ENCODE data around the gene CLEC2L. TPM values are rescaled to one million over a fixed set of nuclear protein-coding genes. Genes with fewer than 3 reads are reported as not detected.

The CLEC2L gene
- total and polyA plus RNA-seq, 2 experiments from 2014 or later = not detected

DNA sequence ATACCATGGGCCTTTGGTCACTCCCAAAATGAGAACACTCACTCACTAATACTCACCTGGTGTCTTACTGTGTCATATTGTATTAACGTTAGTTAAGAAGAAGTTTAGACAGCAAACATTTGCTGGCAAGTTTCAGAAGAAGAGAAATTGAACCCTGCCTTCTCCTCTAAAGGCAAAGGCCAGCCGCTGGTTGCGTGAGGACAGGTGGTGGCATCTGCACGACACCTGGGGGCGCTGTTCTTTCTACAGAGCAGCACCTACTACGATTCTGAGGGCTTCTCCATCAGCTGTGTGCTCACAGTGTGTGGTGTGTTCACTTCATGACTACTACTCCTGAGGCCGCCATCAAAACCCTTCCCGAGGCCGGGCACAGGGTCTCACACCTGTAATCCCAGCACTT, 17.9 kb upstream of the CLEC2L start:
- in situ Hi-C loops (cut with MboI) = no loop called here
- DNase-seq = peak; percentile 37
- H3K4me3 ChIP-seq = no peak overlapping the region

DNA sequence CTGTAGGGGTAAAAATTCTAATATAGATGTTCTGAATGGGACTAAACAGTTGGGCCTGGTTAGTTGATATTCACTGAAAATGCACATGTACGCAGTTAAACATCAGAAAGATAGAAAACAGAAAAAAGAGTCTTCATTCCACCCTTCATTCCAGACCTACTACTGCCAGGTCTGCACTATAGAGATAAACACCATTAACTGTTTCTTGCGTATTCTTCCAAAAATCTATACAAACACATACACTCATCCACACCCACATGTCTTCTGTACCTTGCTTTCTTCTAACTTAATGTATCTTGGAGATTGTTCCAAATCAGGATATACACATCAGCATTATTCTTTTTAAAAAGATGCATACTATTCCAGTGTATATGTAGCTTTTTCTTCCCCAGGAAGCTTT, 13.9 kb upstream of the CLEC2L start:
- H3K27me3 ChIP-seq (replicated peaks; ENCODE audit: insufficient read depth) = 0 out of 2 replicates have a peak, but pooled peaks cover 2% of the 10 kb centered on the region
- H3K27ac ChIP-seq = no peak overlapping the region
- H3K4me2 ChIP-seq (ENCODE audit: unreplicated experiment) = no peak overlapping the region
- no peak for DNase-seq
- TF ChIP-seq EZH2 (IDR thresholded peaks at IDR 0.05; ENCODE audit: insufficient read depth, poor library complexity, severe bottlenecking) (no peak), EZH2phosphoT487 (IDR thresholded peaks at IDR 0.05; ENCODE audit: insufficient read depth, low read depth) (no peak)
- no peaks in the 10 kb centered on the region for H4K20me1 ChIP-seq (ENCODE audit: insufficient read depth)
- no peak overlapping the region for H3K9ac ChIP-seq
- no peaks in the 10 kb centered on the region for H3F3A ChIP-seq (ENCODE audit: insufficient read depth)
- H3K9me2 ChIP-seq (ENCODE audit: insufficient read depth) = no peaks in the 10 kb centered on the region
- in situ Hi-C loops (cut with MboI) = no loop called here
- H2AFZ ChIP-seq = no peak overlapping the region
- no peaks in the 10 kb centered on the region for H3K79me2 ChIP-seq (ENCODE audit: insufficient read depth)
- 82 to 87% methylated on average over 2 of the region's 2 CpGs for WGBS, 2 experiments (ENCODE audit: low coverage in 1 of 2, low lambda C conversion rate in 2 of 2, missing lambda C conversion rate in 2 of 2)
- no peaks in the 10 kb centered on the region for H3K9me3 ChIP-seq (ENCODE audit: low read depth)
- H3K36me3 ChIP-seq (ENCODE audit: low read depth) = no peaks in the 10 kb centered on the region
- no peaks in the 10 kb centered on the region for H3K4me1 ChIP-seq (ENCODE audit: insufficient read depth)
- H3K4me3 ChIP-seq = no peak overlapping the region

More for the DNA sequence above, 17.9 kb upstream of the CLEC2L start:
- TF ChIP-seq EZH2phosphoT487 (IDR thresholded peaks at IDR 0.05; ENCODE audit: insufficient read depth, low read depth) (no peak), EZH2 (IDR thresholded peaks at IDR 0.05; ENCODE audit: insufficient read depth, poor library complexity, severe bottlenecking) (no peak)
- H3K9me3 ChIP-seq (ENCODE audit: low read depth) = no peaks in the 10 kb centered on the region
- no peaks in the 10 kb centered on the region for H3K36me3 ChIP-seq (ENCODE audit: low read depth)
- WGBS, 2 experiments (ENCODE audit: low coverage in 1 of 2, low lambda C conversion rate in 2 of 2, missing lambda C conversion rate in 2 of 2) = 63 to 66% methylated on average over 9 of the region's 9 CpGs
- H3K27ac ChIP-seq = no peak overlapping the region
- H3K9ac ChIP-seq = no peak overlapping the region
- no peaks in the 10 kb centered on the region for H3K79me2 ChIP-seq (ENCODE audit: insufficient read depth)
- H3K4me2 ChIP-seq (ENCODE audit: unreplicated experiment) = no peak overlapping the region
- H3F3A ChIP-seq (ENCODE audit: insufficient read depth) = no peaks in the 10 kb centered on the region
- no peaks in the 10 kb centered on the region for H3K4me1 ChIP-seq (ENCODE audit: insufficient read depth)
- H3K9me2 ChIP-seq (ENCODE audit: insufficient read depth) = no peaks in the 10 kb centered on the region
- peaks cover 6% of the 10 kb centered on the region; the same call in 1 of the 2 replicates for H3K27me3 ChIP-seq (replicated peaks; ENCODE audit: insufficient read depth)
- H2AFZ ChIP-seq = no peak overlapping the region
- H4K20me1 ChIP-seq (ENCODE audit: insufficient read depth) = no peaks in the 10 kb centered on the region

GRCh38 chr7:139511315-139511714, 12.2 kb upstream of the CLEC2L start:
- no peaks in the 10 kb centered on the region for H3K79me2 ChIP-seq (ENCODE audit: insufficient read depth)
- no peak overlapping the region for H3K27ac ChIP-seq
- WGBS, 2 experiments (ENCODE audit: low coverage in 1 of 2, low lambda C conversion rate in 2 of 2, missing lambda C conversion rate in 2 of 2) = 35 to 38% methylated on average over 5 of the region's 5 CpGs
- H3K27me3 ChIP-seq (replicated peaks; ENCODE audit: insufficient read depth) = no peaks in the 10 kb centered on the region
- no peak overlapping the region for H3K4me2 ChIP-seq (ENCODE audit: unreplicated experiment)
- in situ Hi-C loops (cut with MboI) = no loop called here
- no peak overlapping the region for H2AFZ ChIP-seq
- H3K9me3 ChIP-seq (ENCODE audit: low read depth) = no peaks in the 10 kb centered on the region
- no peak for DNase-seq
- TF ChIP-seq EZH2phosphoT487 (IDR thresholded peaks at IDR 0.05; ENCODE audit: insufficient read depth, low read depth) (no peak), EZH2 (IDR thresholded peaks at IDR 0.05; ENCODE audit: insufficient read depth, poor library complexity, severe bottlenecking) (no peak)
- no peaks in the 10 kb centered on the region for H3K9me2 ChIP-seq (ENCODE audit: insufficient read depth)
- no peak overlapping the region for H3K4me3 ChIP-seq
- H3K36me3 ChIP-seq (ENCODE audit: low read depth) = no peaks in the 10 kb centered on the region
- no peaks in the 10 kb centered on the region for H3K4me1 ChIP-seq (ENCODE audit: insufficient read depth)
- no peaks in the 10 kb centered on the region for H4K20me1 ChIP-seq (ENCODE audit: insufficient read depth)
- H3K9ac ChIP-seq = no peak overlapping the region
- H3F3A ChIP-seq (ENCODE audit: insufficient read depth) = no peaks in the 10 kb centered on the region

DNA sequence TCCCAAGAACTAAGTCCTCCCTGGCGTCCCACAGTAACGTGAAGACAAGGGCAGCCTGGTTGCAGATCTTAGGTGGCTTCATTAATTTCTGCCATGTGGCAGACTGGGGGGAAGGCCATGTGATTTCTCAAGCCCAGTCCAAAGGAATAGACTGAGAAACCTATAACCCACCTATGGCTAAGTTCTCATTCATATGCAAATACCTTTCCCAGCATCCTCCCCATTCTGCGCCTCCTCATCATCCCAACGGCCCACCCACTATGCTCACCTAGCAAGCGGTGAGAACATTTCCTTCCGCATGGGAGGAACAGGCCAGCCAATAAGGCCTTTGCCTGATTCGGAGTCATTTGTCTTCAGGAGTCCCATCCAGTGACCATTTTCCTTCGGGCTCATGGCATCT, 8.2 kb upstream of the CLEC2L start:
- no peak for DNase-seq
- WGBS, 2 experiments (ENCODE audit: low coverage in 1 of 2, low lambda C conversion rate in 2 of 2, missing lambda C conversion rate in 2 of 2) = 73% methylated on average over 8 of the region's 8 CpGs
- no peaks in the 10 kb centered on the region for H3K9me3 ChIP-seq (ENCODE audit: low read depth)

GRCh38 chr7:139521439-139521838, 2.0 kb upstream of the CLEC2L start:
- H3K4me2 ChIP-seq (ENCODE audit: unreplicated experiment) = no peak overlapping the region
- H4K20me1 ChIP-seq (ENCODE audit: insufficient read depth) = no peaks in the 10 kb centered on the region
- H3K4me1 ChIP-seq (ENCODE audit: insufficient read depth) = no peaks in the 10 kb centered on the region
- H3K4me3 ChIP-seq = no peak overlapping the region
- no peaks in the 10 kb centered on the region for H3K79me2 ChIP-seq (ENCODE audit: insufficient read depth)
- DNase-seq = no peak
- no peaks in the 10 kb centered on the region for H3F3A ChIP-seq (ENCODE audit: insufficient read depth)
- no peaks in the 10 kb centered on the region for H3K9me2 ChIP-seq (ENCODE audit: insufficient read depth)
- no peak overlapping the region for H3K9ac ChIP-seq
- TF ChIP-seq EZH2 (IDR thresholded peaks at IDR 0.05; ENCODE audit: insufficient read depth, poor library complexity, severe bottlenecking) (no peak), EZH2phosphoT487 (IDR thresholded peaks at IDR 0.05; ENCODE audit: insufficient read depth, low read depth) (no peak)
- no peaks in the 10 kb centered on the region for H3K36me3 ChIP-seq (ENCODE audit: low read depth)
- no peak overlapping the region for H3K27ac ChIP-seq
- no peaks in the 10 kb centered on the region for H3K9me3 ChIP-seq (ENCODE audit: low read depth)
- no peak overlapping the region for H2AFZ ChIP-seq
- peaks cover 35% of the 10 kb centered on the region for H3K27me3 ChIP-seq (replicated peaks; ENCODE audit: insufficient read depth)
- 0 to 17% methylated on average over 1 of the region's 1 CpG for WGBS, 2 experiments (ENCODE audit: low coverage in 1 of 2, low lambda C conversion rate in 2 of 2, missing lambda C conversion rate in 2 of 2)
- in situ Hi-C loops (cut with MboI) = no loop called here

More for the DNA sequence above, 8.2 kb upstream of the CLEC2L start:
- in situ Hi-C loops (cut with MboI) = no loop called here
- H3K9ac ChIP-seq = no peak overlapping the region
- H3K27me3 ChIP-seq (replicated peaks; ENCODE audit: insufficient read depth) = peaks cover 13% of the 10 kb centered on the region; the same call in 1 of the 2 replicates
- H3K79me2 ChIP-seq (ENCODE audit: insufficient read depth) = no peaks in the 10 kb centered on the region
- H4K20me1 ChIP-seq (ENCODE audit: insufficient read depth) = no peaks in the 10 kb centered on the region
- no peaks in the 10 kb centered on the region for H3K4me1 ChIP-seq (ENCODE audit: insufficient read depth)
- no peak overlapping the region for H3K4me2 ChIP-seq (ENCODE audit: unreplicated experiment)
- H3K9me2 ChIP-seq (ENCODE audit: insufficient read depth) = no peaks in the 10 kb centered on the region
- no peak overlapping the region for H3K27ac ChIP-seq
- H3K4me3 ChIP-seq = no peak overlapping the region
- H3F3A ChIP-seq (ENCODE audit: insufficient read depth) = no peaks in the 10 kb centered on the region
- H2AFZ ChIP-seq = no peak overlapping the region
- TF ChIP-seq EZH2 (IDR thresholded peaks at IDR 0.05; ENCODE audit: insufficient read depth, poor library complexity, severe bottlenecking) (no peak), EZH2phosphoT487 (IDR thresholded peaks at IDR 0.05; ENCODE audit: insufficient read depth, low read depth) (no peak)
- H3K36me3 ChIP-seq (ENCODE audit: low read depth) = no peaks in the 10 kb centered on the region
